K562 (cell line): ENCODE results near the gene TMEM163.

Experiments
- ATF7 ChIP-seq: fragments of 450-650 bp; IDR thresholded peaks from 2 replicates; pipeline ENCODE4 v1.7.1; 2014; ENCODE audit warnings: mild to moderate bottlenecking, moderate library complexity
- HIVEP1 ChIP-seq: fragments of 250-450 bp; sonication (Bioruptor Pico); IDR thresholded peaks from 2 replicates; pipeline ENCODE4 v1.4.0; 2020; ENCODE audit warnings: mild to moderate bottlenecking
- MCM7 ChIP-seq, 2 experiments: fragments of 450-650 bp; IDR thresholded peaks; 2 replicates each; pipeline ENCODE4 v1.6.1; 2016 to 2018
- SIN3B ChIP-seq: fragments of 450-650 bp; IDR thresholded peaks from 2 replicates; pipeline ENCODE4 v1.6.1; 2017; ENCODE audit warnings: low read depth, mild to moderate bottlenecking, moderate library complexity

DNA sequence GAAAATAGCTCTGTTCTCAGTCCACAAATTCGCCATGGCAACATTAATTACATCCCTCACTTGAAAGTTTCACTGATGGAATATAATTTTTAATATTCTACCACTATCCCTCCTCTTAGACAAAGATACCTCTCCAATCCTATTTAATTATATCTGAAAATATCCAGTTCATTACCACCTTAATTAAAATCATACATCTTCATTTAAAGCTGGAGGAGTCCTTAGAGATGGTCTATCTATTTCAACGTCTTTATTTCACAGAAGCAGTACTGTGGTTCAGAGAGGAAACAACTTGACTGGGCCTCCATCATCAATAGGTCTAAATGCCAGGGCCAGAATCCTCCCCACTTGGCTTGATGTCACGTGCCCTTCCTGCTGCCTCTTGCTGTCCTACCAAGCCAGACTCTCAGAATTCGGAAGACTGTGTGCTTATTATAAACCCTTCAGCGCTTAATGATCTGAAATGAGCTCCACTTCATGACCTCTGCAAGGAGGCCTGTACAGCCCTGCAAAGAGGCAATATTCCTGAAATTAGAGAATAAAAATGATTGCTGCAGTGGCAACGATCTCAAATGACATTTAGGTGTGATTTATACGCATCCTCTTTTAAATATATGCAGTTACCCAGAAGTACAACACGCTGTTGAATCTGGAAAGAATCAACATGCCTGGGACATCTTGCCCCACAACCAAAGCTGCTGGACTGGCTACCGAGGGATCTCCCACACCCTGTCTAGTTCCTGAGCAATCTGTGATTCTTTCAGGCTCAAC, 146.3 kb downstream of the TMEM163 start:
- TF ChIP-seq HIVEP1: no peak
- TF ChIP-seq SIN3B: no peak
- TF ChIP-seq MCM7 (IDR thresholded peaks at IDR 0.05): no peak
- no peak for TF ChIP-seq ATF7
